ENCODE results near the gene GUCY2D. TPM values are rescaled to one million over a fixed set of nuclear protein-coding genes. Genes with fewer than 3 reads are reported as not detected.

The GUCY2D gene
- total RNA-seq, 2 experiments from 2014 or later = not detected

DNA sequence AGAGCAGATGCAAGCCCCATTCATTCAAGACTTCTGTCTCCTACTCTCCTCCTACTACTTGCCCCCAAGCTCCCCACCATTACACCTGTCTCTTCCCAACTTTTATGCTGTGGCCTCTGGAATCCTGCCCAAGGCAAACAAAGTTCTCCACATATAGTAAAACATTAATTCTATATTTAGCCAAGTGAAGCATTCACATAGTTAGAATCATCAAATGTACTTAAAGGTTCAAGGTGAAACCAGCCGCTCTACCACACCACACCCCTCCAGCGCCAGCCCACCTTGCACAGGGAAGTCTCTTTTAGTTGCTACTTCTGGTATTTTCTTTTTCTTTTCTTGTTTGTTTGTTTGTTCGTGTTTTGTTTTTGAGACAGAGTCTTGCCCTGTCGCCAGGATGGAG lies 25.4 kb upstream of the GUCY2D start:
- H3K9me3 ChIP-seq (ENCODE audit: low read length) = peaks cover 18% of the 10 kb centered on the region
- no peak for DNase-seq (ENCODE audit: low spot score)
- POLR2A ChIA-PET = no interaction called here
- H3K36me3 ChIP-seq (ENCODE audit: insufficient read depth, low read length) = no peaks in the 10 kb centered on the region
- no peaks in the 10 kb centered on the region for H3K4me1 ChIP-seq (ENCODE audit: insufficient read depth, low read length, poor library complexity, severe bottlenecking)
- H3K9me2 ChIP-seq (ENCODE audit: insufficient read depth, low read length) = no peaks in the 10 kb centered on the region
- no TSS peak for BruUV-seq (replicated peaks)
- no peaks in the 10 kb centered on the region for H3K79me2 ChIP-seq (ENCODE audit: insufficient read depth, low read depth, low read length)
- no peak overlapping the region for H2AFZ ChIP-seq (ENCODE audit: low read length)
- TF ChIP-seq, protein P1, sequence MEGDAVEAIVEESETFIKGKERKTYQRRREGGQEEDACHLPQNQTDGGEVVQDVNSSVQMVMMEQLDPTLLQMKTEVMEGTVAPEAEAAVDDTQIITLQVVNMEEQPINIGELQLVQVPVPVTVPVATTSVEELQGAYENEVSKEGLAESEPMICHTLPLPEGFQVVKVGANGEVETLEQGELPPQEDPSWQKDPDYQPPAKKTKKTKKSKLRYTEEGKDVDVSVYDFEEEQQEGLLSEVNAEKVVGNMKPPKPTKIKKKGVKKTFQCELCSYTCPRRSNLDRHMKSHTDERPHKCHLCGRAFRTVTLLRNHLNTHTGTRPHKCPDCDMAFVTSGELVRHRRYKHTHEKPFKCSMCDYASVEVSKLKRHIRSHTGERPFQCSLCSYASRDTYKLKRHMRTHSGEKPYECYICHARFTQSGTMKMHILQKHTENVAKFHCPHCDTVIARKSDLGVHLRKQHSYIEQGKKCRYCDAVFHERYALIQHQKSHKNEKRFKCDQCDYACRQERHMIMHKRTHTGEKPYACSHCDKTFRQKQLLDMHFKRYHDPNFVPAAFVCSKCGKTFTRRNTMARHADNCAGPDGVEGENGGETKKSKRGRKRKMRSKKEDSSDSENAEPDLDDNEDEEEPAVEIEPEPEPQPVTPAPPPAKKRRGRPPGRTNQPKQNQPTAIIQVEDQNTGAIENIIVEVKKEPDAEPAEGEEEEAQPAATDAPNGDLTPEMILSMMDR (conservative IDR thresholded peaks at IDR 0.05; ENCODE audit: low read length) = no peak
- no peak for TF ChIP-seq EZH2phosphoT487 (IDR thresholded peaks at IDR 0.05; ENCODE audit: borderline replicate concordance, low read depth, low read length)
- no peaks in the 10 kb centered on the region for H4K20me1 ChIP-seq (ENCODE audit: insufficient read depth, low read length)
- intact Hi-C loops (cut with micrococcal nuclease; ENCODE audit: unreplicated experiment) = no loop called here
- no peak overlapping the region for H3K27ac ChIP-seq (ENCODE audit: low read depth, low read length, poor library complexity, severe bottlenecking)
- CTCF ChIA-PET (ENCODE audit: unreplicated experiment) = no interaction called here
- H3K4me2 ChIP-seq (ENCODE audit: low read length) = no peak overlapping the region
- no peak overlapping the region for H3K4me3 ChIP-seq (ENCODE audit: low read depth, low read length, poor library complexity, severe bottlenecking)

DNA sequence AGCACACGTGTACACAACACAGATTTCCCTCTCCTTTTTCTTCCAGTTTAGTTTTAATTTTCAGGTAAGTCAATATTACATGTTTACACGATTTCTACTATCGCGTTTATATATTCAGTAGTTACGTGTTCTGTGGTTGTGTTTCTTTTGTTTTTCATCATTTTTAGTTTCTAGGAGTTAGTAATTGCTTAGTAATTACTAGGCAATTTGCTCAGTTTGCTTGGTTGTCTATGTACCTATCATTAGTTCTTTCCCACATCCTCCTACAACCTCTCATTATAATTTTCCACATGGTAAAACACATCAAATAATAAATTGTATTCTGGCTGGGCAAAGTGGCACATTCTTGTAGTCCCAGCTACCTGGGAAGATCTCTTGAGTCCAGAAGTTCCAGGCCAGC lies 24.6 kb upstream of the GUCY2D start:
- no TSS peak for BruUV-seq (replicated peaks)
- TF ChIP-seq, protein P1 (conservative IDR thresholded peaks at IDR 0.05; ENCODE audit: low read length) = no peak
- no peak for TF ChIP-seq EZH2phosphoT487 (IDR thresholded peaks at IDR 0.05; ENCODE audit: borderline replicate concordance, low read depth, low read length)
- Histone ChIP-seq H3K9me3 (ENCODE audit: low read length) (peaks cover 18% of the 10 kb centered on the region), H3K4me1 (ENCODE audit: insufficient read depth, low read length, poor library complexity, severe bottlenecking) (no peaks in the 10 kb centered on the region), H3K36me3 (ENCODE audit: insufficient read depth, low read length) (no peaks in the 10 kb centered on the region), H3K9me2 (ENCODE audit: insufficient read depth, low read length) (no peaks in the 10 kb centered on the region), H2AFZ (ENCODE audit: low read length) (no peak overlapping the region), H4K20me1 (ENCODE audit: insufficient read depth, low read length) (no peaks in the 10 kb centered on the region), H3K79me2 (ENCODE audit: insufficient read depth, low read depth, low read length) (no peaks in the 10 kb centered on the region), H3K4me2 (ENCODE audit: low read length) (no peak overlapping the region), H3K27ac (ENCODE audit: low read depth, low read length, poor library complexity, severe bottlenecking) (no peak overlapping the region), H3K4me3 (ENCODE audit: low read depth, low read length, poor library complexity, severe bottlenecking) (no peak overlapping the region)
- ChIA-PET CTCF (ENCODE audit: unreplicated experiment) (no interaction called here), POLR2A (interaction anchor here (0.9 kb wide), 1 partner anchor 65 kb away, joined by 3 read pairs; no protein-coding TSS in a partner anchor)
- no peak for DNase-seq (ENCODE audit: low spot score)
- intact Hi-C loops (cut with micrococcal nuclease; ENCODE audit: unreplicated experiment) = no loop called here

DNA sequence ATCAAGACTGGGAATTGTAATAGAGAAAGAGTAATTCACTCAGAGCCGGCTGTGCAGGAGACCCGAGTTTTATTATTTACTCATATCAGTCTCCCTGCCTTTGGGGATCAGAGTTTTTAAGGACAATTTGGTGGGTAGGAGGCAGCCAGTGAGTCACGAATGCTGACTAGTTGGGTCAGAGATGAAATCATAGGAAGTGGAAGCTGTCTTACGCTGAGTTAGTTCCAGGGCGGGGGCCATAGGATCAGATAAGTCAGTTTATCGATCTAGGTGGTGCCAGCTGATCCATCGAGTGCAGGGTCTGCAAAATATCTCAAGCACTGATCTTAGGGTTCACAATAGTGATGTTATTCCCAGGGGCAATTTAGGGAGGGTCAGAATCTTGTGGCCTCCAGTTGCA lies 20.2 kb upstream of the GUCY2D start:
- H3K36me3 ChIP-seq (ENCODE audit: insufficient read depth, low read length) = no peaks in the 10 kb centered on the region
- no peak overlapping the region for H3K27ac ChIP-seq (ENCODE audit: low read depth, low read length, poor library complexity, severe bottlenecking)
- no peak overlapping the region for H3K4me3 ChIP-seq (ENCODE audit: low read depth, low read length, poor library complexity, severe bottlenecking)
- no TSS peak for BruUV-seq (replicated peaks)
- H3K9me3 ChIP-seq (ENCODE audit: low read length) = no peaks in the 10 kb centered on the region
- H3K79me2 ChIP-seq (ENCODE audit: insufficient read depth, low read depth, low read length) = no peaks in the 10 kb centered on the region
- intact Hi-C loops (cut with micrococcal nuclease; ENCODE audit: unreplicated experiment) = no loop called here
- ChIA-PET POLR2A (no interaction called here), CTCF (ENCODE audit: unreplicated experiment) (no interaction called here)
- no peak overlapping the region for H2AFZ ChIP-seq (ENCODE audit: low read length)
- H3K9me2 ChIP-seq (ENCODE audit: insufficient read depth, low read length) = no peaks in the 10 kb centered on the region
- no peak overlapping the region for H3K4me2 ChIP-seq (ENCODE audit: low read length)
- TF ChIP-seq, protein P1 (conservative IDR thresholded peaks at IDR 0.05; ENCODE audit: low read length) = no peak
- TF ChIP-seq EZH2phosphoT487 (IDR thresholded peaks at IDR 0.05; ENCODE audit: borderline replicate concordance, low read depth, low read length) = no peak
- no peaks in the 10 kb centered on the region for H3K4me1 ChIP-seq (ENCODE audit: insufficient read depth, low read length, poor library complexity, severe bottlenecking)
- H4K20me1 ChIP-seq (ENCODE audit: insufficient read depth, low read length) = no peaks in the 10 kb centered on the region
- DNase-seq (ENCODE audit: low spot score) = no peak

Measured in OCI-LY7 (cell line).